GM18505 (cell line): ENCODE measurements around the gene FARSB.
A peak's percentile ranks its signal among the peaks of the same experiment; 100 is the strongest.

Experiments
- ATAC-seq: cut with Tn5 transposase; IDR thresholded peaks from one replicate; pipeline ENCODE4 v1.9.1; 2021; ENCODE audit not compliant: unreplicated experiment
- POLR2A ChIP-seq: IDR thresholded peaks from 4 replicates; pipeline ENCODE4 v1.6.1; 2011; ENCODE audit warnings: borderline replicate concordance; ENCODE audit not compliant: insufficient read depth, insufficient read length; ENCODE audit errors: extremely low read depth

The FARSB gene

DNA sequence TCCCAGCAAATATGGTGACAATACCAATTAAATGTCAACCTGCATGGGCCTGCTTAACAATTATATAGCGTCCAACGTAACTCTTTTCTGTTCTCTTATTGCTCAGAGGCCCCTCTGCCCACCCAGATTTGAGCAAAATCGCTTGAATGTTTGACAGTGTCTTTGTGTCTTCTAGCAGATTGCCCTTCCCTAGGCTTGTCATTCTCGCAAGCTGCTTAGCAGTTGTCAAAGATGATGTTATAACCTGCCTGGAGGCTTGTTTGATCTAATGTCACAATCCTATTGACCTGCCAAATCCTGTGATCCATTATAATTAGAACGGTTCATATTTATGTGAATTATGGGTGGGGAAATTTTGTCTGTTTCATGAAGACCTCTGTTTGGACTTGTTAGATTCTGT lies 108.8 kb downstream of the FARSB start:
- ATAC-seq, result no peak
- TF ChIP-seq POLR2A, result no peak

GRCh38 chr2:222545823-222546795 lies 109.8 kb downstream of the FARSB start:
- TF ChIP-seq POLR2A, result no peak
- ATAC-seq, result no peak

- TF ChIP-seq POLR2A, result no peak
- ATAC-seq, result no peak
Measured at GRCh38 chr2:222544661-222545060, 111.2 kb downstream of the FARSB start.

DNA sequence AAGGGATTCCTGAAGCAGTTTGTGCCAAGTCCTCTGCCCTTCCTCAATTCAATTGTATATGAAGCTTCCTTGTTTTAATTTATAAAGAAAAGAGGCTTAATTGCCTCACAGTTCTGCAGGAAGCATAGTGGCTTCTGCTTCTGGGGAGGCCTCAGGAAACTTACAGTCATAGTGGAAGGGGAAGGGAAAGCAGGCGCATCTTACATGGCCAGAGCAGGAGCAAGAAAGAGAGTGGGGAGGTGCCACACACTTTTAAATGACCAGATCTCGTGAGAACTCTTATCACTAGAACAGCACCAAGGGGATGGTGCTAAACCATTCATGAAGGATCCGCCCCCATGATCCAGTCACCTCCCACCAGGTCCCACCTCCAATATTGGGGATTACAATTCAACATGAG lies 117.4 kb downstream of the FARSB start:
- no peak for TF ChIP-seq POLR2A
- no peak for ATAC-seq

DNA sequence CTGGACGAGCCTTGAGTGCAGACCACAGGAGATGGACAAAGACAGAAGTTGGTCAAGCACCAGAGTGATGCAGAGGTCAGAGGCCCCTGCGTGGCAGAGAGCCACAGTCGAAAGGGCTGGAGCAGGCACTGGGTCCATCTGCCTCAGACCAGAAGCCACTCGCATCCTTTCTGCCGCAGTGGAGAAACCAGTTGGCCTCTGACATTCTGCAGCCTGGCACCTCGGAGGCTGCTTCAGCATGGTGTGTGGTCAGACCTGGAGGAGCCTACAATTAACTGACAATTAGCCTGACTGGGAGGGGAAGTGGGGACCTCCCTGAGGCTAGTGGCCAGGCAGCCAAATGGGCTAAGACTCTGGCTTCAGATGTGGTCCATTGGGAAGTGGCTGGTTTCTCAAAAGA lies 120.4 kb downstream of the FARSB start:
- ATAC-seq, result no peak
- TF ChIP-seq POLR2A, result no peak

GRCh38 chr2:222532315-222532714 lies 123.6 kb downstream of the FARSB start:
- no peak for TF ChIP-seq POLR2A
- no peak for ATAC-seq

GRCh38 chr2:222526480-222527277 lies 129.2 kb downstream of the FARSB start:
- ATAC-seq, result no peak
- no peak for TF ChIP-seq POLR2A

- no peak for ATAC-seq
- no peak for TF ChIP-seq POLR2A
Measured at GRCh38 chr2:222525811-222526210, 130.1 kb downstream of the FARSB start.

- ATAC-seq, result peak; percentile 47
- no peak for TF ChIP-seq POLR2A
Measured at GRCh38 chr2:222523783-222524544, 131.9 kb downstream of the FARSB start.

DNA sequence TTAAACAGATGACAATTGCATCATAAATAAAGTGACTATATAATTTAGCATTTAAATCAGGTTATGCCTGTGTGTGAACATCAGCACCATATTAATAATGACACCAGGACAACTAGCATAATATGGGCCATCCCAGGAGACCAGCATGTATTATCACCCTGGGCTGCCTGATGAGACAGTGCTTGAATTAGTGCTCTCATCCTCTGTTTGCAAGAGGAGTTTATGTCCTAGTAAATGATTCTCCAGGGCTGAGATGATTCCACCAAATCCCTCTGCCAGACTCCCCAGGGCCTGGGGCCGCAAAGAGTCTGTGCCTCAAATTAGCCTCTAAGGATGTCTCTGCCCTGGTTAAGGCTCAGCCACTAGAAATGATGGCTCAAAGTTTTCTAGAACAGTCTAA lies 133.8 kb downstream of the FARSB start:
- no peak for ATAC-seq
- TF ChIP-seq POLR2A, result no peak

DNA sequence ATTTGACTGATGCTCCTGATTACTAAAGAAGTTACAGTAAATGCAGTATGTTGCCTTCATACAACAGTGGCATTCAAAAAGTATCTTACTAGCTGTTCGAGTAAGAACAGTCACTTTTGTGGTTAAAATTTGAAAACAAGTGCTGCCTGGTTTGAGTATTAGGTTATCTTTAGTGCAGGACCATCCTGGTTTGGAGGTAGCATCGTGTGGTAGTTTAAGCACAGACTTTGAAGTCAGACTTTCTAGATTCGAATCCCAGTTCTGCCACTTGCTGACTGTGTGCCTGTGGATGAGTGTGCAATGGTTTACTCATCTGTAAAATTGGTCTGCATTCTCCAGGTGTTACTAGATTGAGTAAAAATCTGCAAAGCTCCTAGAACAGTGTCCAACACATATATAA lies 134.8 kb downstream of the FARSB start:
- no peak for TF ChIP-seq POLR2A
- ATAC-seq, result peak; percentile 63
